ENCODE results near the gene THUMPD2. TPM values are rescaled to one million over a fixed set of nuclear protein-coding genes. Genes with fewer than 3 reads are reported as not detected.

Gene THUMPD2
- total RNA-seq, 1 donor from 2014 or later, result 15.9 TPM

Other genes with a start within 250 kb of the THUMPD2 start
- gene TMEM178A, start 113.3 kb downstream of the THUMPD2 start, total RNA-seq, result not detected in 2 replicates